ENCODE results near the gene BNC2. TPM values are rescaled to one million over a fixed set of nuclear protein-coding genes. Genes with fewer than 3 reads are reported as not detected.

BNC2 gene
- total and polyA plus RNA-seq, 2 experiments from 2014 or later, result 13.8 to 18.5 TPM

DNA sequence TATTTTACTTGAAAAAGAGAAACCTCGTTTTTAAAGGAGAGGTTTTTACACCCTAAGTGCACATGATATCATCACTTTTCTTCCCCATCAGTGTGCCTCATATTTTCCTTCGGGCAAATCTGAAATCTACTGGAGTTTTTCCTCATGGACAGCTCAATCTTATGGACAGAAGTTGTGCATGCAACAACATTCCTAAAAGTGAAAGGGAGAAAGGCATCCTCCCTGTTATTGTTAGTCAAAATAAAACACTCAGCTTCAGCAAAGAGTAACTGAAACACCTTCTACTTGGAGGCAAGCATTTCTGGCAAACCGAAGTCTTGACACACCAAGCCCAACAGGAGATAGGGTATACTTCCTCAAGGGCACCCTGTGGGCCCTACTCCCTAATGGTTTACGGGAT is 217.9 kb downstream of the BNC2 start:
- no peak overlapping the region for H3K27ac ChIP-seq
- H3K79me2 ChIP-seq (ENCODE audit: insufficient read depth), result peaks cover 86% of the 10 kb centered on the region
- in situ Hi-C loops (cut with MboI), result no loop called here
- no peak overlapping the region for H3K9ac ChIP-seq
- 82 to 86% methylated on average over 4 of the region's 4 CpGs for WGBS, 2 experiments (ENCODE audit: low coverage in 1 of 2, low lambda C conversion rate in 2 of 2, missing lambda C conversion rate in 2 of 2)
- H4K20me1 ChIP-seq (ENCODE audit: insufficient read depth), result no peaks in the 10 kb centered on the region
- H3K9me3 ChIP-seq (ENCODE audit: low read depth), result no peaks in the 10 kb centered on the region
- H3F3A ChIP-seq (ENCODE audit: insufficient read depth), result no peaks in the 10 kb centered on the region
- DNase-seq, result no peak
- TF ChIP-seq EZH2phosphoT487 (IDR thresholded peaks at IDR 0.05; ENCODE audit: insufficient read depth, low read depth), result no peak
- no peak for TF ChIP-seq EZH2 (IDR thresholded peaks at IDR 0.05; ENCODE audit: insufficient read depth, poor library complexity, severe bottlenecking)
- no peaks in the 10 kb centered on the region for H3K36me3 ChIP-seq (ENCODE audit: low read depth)
- H2AFZ ChIP-seq, result no peak overlapping the region
- H3K9me2 ChIP-seq (ENCODE audit: insufficient read depth), result no peaks in the 10 kb centered on the region
- H3K4me2 ChIP-seq (ENCODE audit: unreplicated experiment), result no peak overlapping the region
- H3K4me1 ChIP-seq (ENCODE audit: insufficient read depth), result no peaks in the 10 kb centered on the region
- H3K4me3 ChIP-seq, result no peak overlapping the region
- H3K27me3 ChIP-seq (replicated peaks; ENCODE audit: insufficient read depth), result no peaks in the 10 kb centered on the region

DNA sequence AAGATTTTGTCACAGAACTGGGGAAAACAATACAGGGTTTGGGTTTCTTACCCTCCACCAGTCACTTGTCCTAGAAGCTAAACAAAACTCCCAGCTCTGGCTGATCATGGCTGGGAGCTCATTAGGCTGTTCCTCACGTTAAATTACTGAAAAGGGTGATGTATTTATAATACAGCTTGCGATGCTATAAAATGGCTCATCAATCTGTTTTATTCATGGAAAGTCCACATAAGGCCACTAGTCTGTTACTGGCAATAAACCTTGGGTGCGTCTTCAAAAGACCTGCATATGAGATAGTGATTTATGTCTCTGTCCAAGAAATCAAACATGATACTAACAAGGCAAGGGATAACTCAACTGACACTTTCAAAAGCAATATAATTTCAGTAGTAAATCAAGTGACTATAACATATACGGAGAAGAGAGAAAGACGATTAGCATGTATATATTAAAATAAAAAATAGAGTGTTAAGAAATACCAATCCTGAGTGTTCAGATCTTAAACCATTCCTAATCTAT is 219.0 kb downstream of the BNC2 start:
- no peaks in the 10 kb centered on the region for H3K36me3 ChIP-seq (ENCODE audit: low read depth)
- H3K4me2 ChIP-seq (ENCODE audit: unreplicated experiment), result no peak overlapping the region
- H3K4me1 ChIP-seq (ENCODE audit: insufficient read depth), result no peaks in the 10 kb centered on the region
- H3F3A ChIP-seq (ENCODE audit: insufficient read depth), result no peaks in the 10 kb centered on the region
- in situ Hi-C loops (cut with MboI), result no loop called here
- no peak for TF ChIP-seq EZH2phosphoT487 (IDR thresholded peaks at IDR 0.05; ENCODE audit: insufficient read depth, low read depth)
- no peak for TF ChIP-seq EZH2 (IDR thresholded peaks at IDR 0.05; ENCODE audit: insufficient read depth, poor library complexity, severe bottlenecking)
- H3K27ac ChIP-seq, result no peak overlapping the region
- no peaks in the 10 kb centered on the region for H3K27me3 ChIP-seq (replicated peaks; ENCODE audit: insufficient read depth)
- no peak overlapping the region for H3K9ac ChIP-seq
- H3K4me3 ChIP-seq, result no peak overlapping the region
- peaks cover 89% of the 10 kb centered on the region for H3K79me2 ChIP-seq (ENCODE audit: insufficient read depth)
- no peaks in the 10 kb centered on the region for H3K9me3 ChIP-seq (ENCODE audit: low read depth)
- H2AFZ ChIP-seq, result no peak overlapping the region
- DNase-seq, result no peak
- no peaks in the 10 kb centered on the region for H4K20me1 ChIP-seq (ENCODE audit: insufficient read depth)
- H3K9me2 ChIP-seq (ENCODE audit: insufficient read depth), result no peaks in the 10 kb centered on the region
- 95 to 98% methylated on average over 5 of the region's 5 CpGs for WGBS, 2 experiments (ENCODE audit: low coverage in 1 of 2, low lambda C conversion rate in 2 of 2, missing lambda C conversion rate in 2 of 2)

DNA sequence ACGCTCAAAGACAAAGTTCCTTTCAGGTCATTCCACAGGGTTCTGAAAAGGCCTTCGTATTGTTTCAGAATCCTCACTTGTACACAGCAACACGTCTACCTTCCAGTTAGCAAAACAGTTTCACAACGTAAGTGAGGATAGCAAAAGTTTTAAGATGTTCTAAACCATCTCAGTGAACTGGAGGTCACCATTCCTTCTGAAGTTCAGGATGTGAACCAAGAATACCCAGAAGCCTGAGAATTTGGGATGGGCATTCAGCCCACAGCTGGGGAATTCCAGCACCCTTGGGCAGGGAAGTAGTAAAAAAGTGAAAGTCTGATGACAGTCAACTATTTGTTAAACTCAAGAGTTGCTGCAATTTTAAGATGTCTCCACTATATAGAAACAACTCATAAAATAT is 224.5 kb downstream of the BNC2 start:
- no peak overlapping the region for H2AFZ ChIP-seq
- no peaks in the 10 kb centered on the region for H3K9me3 ChIP-seq (ENCODE audit: low read depth)
- peaks cover 14% of the 10 kb centered on the region for H3F3A ChIP-seq (ENCODE audit: insufficient read depth)
- no peaks in the 10 kb centered on the region for H3K36me3 ChIP-seq (ENCODE audit: low read depth)
- no peaks in the 10 kb centered on the region for H3K27me3 ChIP-seq (replicated peaks; ENCODE audit: insufficient read depth)
- peaks cover 25% of the 10 kb centered on the region for H3K4me1 ChIP-seq (ENCODE audit: insufficient read depth)
- no peak for DNase-seq
- H3K9me2 ChIP-seq (ENCODE audit: insufficient read depth), result no peaks in the 10 kb centered on the region
- H3K4me3 ChIP-seq, result no peak overlapping the region
- no peak overlapping the region for H3K4me2 ChIP-seq (ENCODE audit: unreplicated experiment)
- H3K9ac ChIP-seq, result no peak overlapping the region
- TF ChIP-seq EZH2phosphoT487 (IDR thresholded peaks at IDR 0.05; ENCODE audit: insufficient read depth, low read depth), result no peak
- no peak for TF ChIP-seq EZH2 (IDR thresholded peaks at IDR 0.05; ENCODE audit: insufficient read depth, poor library complexity, severe bottlenecking)
- H4K20me1 ChIP-seq (ENCODE audit: insufficient read depth), result no peaks in the 10 kb centered on the region
- H3K79me2 ChIP-seq (ENCODE audit: insufficient read depth), result peaks cover 78% of the 10 kb centered on the region
- WGBS, 2 experiments (ENCODE audit: low coverage in 1 of 2, low lambda C conversion rate in 2 of 2, missing lambda C conversion rate in 2 of 2), result 95 to 97% methylated on average over 4 of the region's 4 CpGs
- no peak overlapping the region for H3K27ac ChIP-seq
- in situ Hi-C loops (cut with MboI), result no loop called here

DNA sequence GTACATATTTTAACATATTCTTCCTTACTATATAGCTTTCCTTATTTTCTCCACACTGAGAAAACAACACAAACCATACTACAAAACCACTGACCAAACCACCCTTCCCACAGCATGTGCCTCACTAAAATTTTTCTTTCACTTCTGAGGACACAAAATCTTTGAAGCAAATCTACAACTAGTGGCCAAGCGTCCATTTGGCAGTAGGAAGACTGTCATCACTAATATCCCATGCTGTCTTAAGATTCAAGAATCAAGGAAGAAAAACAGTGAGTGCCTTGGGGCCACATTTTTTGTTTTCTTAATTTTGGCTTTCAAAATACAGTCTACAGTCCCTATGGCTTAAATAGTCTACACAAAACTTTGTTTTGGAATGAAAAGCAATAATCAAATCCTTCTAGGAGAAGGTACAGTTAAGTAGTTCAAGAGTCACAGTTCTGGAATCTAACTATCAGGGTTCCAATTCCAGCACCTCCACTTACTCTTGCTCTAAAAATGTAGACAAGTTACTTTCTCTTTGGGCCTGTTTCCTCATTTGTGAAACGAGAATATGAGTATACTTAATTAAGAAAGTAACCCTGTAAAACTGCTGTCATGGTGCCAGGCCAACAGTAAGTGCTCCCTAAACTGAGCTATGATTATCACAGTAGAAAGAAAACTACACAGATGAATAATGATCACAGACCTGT is 227.9 kb downstream of the BNC2 start:
- Histone ChIP-seq H3K9me3 (ENCODE audit: low read depth) (no peaks in the 10 kb centered on the region), H3K4me2 (ENCODE audit: unreplicated experiment) (peak overlapping the region; percentile 73), H4K20me1 (ENCODE audit: insufficient read depth) (no peaks in the 10 kb centered on the region), H3K79me2 (ENCODE audit: insufficient read depth) (peaks cover 83% of the 10 kb centered on the region), H3K36me3 (ENCODE audit: low read depth) (no peaks in the 10 kb centered on the region), H3K4me3 (peak overlapping the region; percentile 47), H3K9me2 (ENCODE audit: insufficient read depth) (no peaks in the 10 kb centered on the region), H3K9ac (no peak overlapping the region), H3K4me1 (ENCODE audit: insufficient read depth) (peaks cover 27% of the 10 kb centered on the region), H3K27ac (peak overlapping the region; percentile 57), H3F3A (ENCODE audit: insufficient read depth) (peaks cover 14% of the 10 kb centered on the region), H3K27me3 (replicated peaks; ENCODE audit: insufficient read depth) (no peaks in the 10 kb centered on the region), H2AFZ (peak overlapping the region; percentile 47)
- 9 to 15% methylated on average over 2 of the region's 2 CpGs for WGBS, 2 experiments (ENCODE audit: low coverage in 1 of 2, low lambda C conversion rate in 2 of 2, missing lambda C conversion rate in 2 of 2)
- TF ChIP-seq EZH2 (IDR thresholded peaks at IDR 0.05; ENCODE audit: insufficient read depth, poor library complexity, severe bottlenecking) (no peak), EZH2phosphoT487 (IDR thresholded peaks at IDR 0.05; ENCODE audit: insufficient read depth, low read depth) (no peak)
- DNase-seq, result peak; percentile 68
- in situ Hi-C loops (cut with MboI), result no loop called here

All from GM23248 (cell line).